GM19238 (cell line): Measurements from ENCODE around the gene EMX1.
A peak's percentile ranks its signal among the peaks of the same experiment; 100 is the strongest.

Experiments used
- DNase-seq: peaks from one replicate; pipeline ENCODE4 v3.0.0; 2011; ENCODE audit warnings: low spot score; ENCODE audit not compliant: insufficient read length

Gene EMX1

DNA sequence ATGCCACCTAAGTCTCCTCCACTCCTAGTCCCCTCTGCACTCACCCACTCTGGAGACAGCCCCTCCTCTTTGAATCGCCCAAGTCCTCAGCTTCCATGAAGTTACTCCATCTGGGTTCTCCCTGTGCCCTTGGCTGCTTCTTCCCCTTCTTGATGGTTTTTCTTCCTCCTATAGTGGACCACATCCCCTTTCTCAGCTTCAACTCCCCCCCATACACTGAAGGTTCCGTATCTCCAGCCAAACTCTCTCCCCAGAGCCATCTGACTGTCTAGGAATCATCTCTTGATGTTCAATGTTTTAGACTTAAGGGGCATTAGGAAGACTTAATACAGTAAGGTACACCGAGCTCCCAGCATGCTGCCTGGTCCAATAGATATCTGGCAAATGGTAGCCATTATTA is 39.6 kb downstream of the EMX1 start:
- DNase-seq, result no peak

DNA sequence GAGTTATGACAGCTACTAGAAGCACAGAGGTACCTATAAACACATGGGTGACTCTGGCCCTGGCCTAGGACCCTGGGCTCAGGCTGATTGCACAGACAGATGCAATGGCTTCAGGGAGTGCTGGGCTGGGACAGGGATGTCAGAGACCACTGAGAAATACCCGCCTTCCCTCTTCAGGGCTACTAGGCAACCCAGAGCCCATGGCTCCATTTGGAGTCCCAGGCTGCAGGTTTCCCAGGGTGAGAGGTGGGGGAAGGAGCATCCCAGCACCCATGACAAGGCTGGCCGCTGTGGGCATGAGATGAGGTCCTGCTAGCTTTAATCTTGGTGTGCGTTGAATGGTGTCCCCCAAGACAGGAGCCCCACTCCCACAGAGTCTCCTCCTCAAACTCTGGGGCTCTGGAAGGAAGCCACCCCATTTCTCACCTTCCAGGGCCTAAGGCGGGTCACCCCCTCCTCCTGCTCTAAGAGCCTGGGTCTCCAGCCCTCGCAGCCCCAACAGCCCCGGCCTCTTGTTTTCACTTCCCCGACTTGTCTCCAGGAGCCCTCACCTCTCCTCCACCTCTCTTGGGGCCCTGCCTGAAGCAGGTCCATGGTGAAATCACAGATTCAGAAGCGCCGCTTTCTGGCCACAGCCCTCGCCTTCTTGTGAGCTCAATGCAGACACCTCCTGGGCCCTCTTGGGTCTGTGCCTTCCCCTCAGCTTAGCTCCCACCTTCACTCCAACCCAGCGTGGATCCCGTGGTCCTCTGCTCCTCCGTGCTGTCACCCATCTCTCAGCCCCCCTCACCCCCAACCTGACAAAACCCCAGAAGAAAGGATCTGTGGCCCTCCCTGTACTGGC is 41.4 kb downstream of the EMX1 start:
- DNase-seq, result no peak

DNA sequence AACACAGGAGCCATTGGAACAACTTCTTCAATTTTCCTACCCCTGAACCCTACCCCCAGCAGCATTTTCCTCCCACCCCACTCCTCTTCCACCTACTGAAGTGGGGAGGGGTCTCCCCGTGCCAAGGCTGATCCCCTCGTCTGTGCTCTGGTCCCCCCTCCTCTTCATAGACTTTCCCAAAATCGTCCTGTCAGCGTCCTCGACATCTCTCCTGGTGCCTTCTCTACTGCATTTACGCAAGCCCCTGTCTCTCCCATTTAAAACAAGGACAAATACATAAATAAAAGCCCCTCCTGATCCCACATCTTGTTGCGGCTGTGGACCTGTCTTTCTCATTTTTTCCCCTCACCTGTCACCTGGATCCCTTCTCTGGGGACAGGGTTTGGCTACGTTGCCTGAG is 42.2 kb downstream of the EMX1 start:
- no peak for DNase-seq

DNA sequence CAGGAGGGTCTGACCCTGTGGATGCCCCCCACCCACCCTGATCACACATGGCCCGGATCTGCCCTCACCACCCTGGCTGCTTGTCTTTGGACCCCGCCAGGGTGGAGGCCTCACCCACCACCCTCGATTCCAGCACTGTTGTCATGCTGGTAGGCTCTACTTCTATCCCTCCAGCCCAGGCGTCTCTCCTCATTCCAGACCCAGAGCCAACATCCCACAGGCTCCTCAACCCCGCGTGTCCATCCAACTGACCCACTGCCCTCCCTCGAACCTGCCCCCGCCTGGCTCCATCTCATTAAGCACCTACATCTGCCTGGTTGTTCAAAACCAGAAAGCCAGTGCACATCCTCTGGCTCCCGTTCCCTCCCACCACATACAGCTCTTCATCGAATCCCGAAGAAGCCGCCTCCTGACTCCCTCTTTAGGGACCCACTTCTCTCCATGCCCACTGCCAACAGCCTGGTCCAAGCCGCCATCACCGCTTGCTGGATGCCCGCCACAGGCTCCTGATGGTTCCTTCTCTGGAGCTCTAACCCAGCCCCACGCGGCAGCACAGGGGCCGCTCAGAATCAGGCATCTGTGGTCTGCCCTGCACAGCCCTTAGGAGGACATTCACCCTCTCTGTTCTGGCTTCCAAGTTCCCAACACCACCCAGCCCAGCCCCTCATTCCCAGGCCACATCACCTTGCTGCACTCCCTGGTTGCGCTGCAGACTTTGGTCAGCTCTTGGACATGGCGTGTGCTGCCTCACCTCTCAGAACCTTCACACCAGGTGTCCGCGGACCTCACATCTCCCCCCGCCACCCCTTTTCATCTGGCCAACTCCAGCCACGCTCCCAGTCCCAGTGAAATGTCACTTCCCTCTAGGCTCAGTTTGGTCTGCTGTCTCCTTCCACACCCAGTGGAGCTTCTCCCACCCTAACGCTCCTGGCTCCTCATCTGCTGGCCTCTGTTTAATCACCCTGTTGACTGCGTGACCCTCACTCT is 43.0 kb downstream of the EMX1 start:
- no peak for DNase-seq

DNA sequence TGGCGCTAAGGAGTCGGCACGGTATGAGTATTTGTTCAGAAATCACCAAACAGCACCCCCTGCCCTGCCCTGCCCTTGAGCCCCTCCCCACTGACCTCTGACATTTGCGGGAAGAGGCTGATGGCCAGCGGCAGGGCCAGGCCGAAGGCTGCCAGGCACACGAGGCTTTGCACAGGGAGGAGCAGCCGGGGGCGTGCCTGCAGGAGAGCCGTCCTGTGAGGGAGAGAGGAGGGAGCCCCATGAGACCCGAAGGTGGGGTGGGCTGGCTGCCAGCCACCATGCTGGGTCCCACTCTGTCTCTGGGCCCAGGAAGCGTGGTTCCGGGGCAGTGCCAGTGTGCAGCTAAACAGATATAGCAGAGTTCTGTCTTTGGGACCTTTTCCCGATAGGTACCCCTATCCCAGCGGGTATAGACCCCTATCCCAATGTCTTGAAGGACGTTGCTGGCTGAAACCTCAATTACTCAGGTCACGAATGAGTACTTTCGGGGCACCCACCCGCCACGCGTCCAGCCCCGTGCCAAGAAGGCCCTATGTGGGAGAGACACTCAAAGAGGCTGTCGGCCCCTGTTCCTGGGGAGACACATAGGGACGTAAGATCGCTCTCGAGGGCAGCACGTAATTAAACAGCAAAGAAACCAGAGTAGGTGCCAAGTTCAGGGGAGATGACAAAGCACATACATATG is 43.9 kb downstream of the EMX1 start:
- DNase-seq, result no peak

DNA sequence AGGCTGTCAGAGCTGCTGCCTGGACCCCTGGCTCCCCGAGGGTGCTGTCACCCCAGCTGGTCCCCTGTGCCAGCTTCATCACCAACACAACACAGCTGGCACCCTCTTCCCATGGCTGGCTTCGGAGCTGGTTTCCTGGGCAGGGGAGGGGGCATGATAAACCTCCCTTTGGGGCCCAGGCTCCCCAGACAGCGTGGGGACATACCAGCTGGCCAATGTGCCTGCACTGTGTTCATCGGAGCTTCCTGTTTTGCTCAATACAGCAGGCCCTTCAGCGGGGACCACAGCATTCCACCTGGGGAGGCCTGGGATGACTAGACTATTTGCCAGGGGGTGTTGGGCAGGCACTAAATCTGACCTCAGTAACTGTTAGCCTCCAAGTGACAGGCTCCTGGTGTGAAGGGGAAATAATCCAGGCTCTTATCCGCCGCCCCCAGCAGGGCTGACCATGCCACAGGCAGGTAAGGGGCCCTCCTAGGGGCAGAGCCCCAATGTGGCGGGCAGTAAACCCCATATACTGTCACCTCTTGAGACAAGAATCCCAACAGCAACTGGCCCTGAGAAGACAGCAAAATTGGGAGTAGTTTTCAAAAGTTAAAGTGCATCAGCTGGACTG is 44.6 kb downstream of the EMX1 start:
- no peak for DNase-seq

DNA sequence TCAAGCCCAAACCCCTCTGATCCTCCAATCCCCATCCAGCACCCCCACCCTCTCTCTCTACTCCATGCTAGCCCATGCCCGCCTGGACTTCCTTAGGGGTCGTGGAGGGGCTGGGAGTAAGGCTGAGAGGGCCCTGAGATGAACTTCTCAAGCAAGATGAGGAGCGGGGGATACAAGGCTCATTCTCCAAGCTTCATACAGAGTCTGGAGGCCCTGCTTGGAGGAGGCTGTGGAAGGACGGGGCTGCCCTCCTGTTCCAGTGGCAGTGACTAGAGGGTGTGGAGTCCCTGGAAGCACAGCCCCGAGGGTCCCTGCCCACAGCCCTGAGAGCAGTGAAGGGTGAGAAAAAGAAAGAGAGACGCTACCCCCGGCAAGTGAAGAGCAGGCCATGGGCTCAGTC is 45.6 kb downstream of the EMX1 start:
- no peak for DNase-seq

DNA sequence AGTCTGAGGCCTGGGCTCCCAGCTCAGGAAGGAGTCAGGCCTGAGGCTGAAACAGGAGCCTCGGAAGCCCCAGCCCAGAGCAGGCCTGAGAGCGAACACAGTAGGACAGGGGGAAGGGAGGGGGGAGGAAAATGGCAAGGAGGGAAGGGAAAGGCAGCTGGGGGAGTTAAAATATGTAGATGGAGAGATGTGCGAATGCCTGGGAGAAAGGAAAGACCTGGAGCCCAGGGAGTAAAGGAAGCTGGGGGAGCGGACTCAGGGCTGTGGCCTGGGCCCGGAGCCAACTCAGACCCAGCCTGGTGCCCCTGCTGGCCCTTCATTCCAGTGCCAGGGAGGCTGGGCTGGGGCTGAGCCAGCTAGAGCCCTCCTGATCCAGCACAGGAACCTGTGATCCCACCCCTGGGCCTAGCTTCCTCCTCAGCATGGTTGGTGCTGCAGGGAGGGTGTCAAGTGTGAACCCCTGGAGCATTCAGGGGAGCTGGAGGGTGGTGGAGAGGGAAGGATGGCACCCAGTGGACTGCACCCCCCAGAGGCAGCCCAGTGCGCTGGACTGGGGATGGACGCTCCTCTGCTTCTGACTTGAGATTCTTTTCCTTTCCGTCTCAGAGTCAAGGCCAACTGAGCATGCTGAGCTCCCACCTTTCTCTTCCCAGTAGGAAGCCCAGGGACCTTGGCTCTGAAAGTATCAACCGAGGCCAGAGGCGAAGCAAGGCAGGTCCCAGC is 46.3 kb downstream of the EMX1 start:
- no peak for DNase-seq

DNA sequence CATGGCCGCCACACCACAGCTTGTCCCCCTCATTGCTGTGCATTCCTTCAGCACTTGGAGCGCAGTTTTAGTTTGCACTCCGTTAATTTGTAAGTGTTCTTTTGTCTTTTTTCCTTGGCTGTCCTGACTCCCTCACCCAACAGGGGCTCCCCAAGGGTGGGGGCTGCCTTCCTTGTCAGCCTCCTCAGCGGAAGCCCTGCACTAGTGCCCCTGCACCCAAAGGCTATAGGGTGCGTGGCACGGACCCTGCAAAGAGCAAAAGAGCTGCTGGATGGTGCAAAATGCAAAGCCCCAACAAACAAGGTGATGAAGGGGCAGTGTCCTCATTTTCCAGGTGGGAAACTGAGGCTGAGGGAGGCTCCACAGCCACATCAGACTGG is 46.8 kb downstream of the EMX1 start:
- no peak for DNase-seq

DNA sequence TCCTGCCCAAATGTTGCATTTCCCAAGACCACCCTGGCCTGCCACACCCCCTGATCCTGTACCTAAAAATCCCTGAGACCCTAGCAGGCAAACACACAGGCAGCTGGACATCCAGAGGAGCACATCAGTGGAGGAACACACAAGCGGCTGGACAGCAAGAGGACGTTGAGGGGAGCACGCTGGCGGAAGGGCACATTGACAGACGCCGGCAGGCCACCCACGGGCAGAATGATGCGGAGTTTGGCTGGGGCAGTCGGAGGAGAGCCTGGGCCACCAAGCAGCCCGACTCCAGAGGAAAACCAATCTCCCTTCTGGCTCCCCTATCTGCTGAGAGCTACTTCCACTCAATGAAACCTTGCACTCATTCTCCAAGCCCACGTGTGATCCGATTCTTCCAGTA is 47.7 kb downstream of the EMX1 start:
- no peak for DNase-seq

DNA sequence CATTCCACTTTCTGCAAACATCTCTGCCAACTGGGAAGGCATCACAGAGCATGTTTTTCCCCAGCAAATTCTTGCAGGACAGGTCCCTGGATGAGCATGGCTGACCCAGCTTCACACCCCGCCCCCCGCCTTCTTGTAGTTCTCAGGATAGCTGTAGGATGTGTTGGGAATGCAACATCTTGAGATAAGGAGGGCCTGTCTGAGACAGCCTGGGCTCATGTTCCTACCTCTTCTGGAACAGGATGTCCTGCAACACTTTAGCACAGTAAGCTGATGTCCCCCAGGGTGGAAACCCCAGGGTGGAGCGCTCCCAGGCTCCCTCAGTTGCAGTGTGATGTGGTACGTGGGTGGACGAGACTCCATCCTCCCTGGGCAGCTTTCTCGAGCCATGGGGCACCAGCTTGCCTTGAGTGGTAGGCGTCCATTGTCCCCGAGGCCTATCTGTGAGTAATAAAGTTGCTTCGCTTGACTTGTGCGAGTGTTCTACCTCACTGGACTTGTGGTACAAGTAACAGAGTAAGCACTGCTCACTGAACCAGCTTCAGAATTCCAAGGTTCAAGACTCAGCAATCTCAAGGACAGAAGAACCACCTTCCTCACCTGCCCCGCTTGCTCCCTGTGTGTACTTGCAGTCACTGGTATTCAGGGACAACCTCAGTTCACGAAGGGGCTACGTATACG is 48.6 kb downstream of the EMX1 start:
- DNase-seq, result no peak

DNA sequence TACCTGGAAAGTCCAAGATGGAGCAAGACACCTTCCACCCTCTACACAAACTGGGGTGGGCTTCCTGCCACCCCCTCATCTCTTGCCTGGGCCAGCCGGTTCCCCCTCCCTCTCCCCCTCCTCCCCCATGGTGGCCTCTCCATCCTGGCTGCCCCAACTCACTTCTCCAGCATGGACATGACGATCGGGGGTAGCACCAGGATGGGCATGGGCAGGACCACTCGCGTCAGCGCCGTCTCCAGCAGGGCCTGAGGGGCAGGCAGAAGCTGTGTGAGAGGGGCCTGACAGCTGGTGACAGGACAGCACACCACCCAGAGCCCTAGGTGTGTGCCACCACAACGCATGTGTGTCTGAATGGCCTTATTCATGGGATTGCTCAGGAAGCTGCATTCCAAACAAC is 51.0 kb downstream of the EMX1 start:
- DNase-seq, result no peak

DNA sequence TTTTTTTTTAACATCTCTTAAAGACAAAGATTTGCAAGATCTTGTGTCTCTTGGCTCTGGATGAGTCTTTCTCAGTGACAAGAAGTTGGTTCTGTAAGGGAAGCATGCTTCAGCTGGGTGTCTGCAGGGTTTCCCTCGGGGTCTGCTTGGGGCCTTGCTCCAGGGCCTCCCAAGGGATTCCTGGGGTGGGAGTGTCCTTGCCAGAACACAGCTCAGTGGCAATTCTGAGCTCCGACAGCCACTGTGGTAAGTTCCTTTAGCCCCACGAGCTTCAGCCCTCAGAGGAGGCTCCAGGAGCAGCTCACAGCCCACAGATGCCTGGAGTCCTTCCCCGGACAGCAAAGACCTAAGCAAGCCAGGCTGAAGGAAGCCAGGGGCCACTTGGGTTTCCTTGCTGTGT is 52.4 kb downstream of the EMX1 start:
- DNase-seq, result no peak

DNA sequence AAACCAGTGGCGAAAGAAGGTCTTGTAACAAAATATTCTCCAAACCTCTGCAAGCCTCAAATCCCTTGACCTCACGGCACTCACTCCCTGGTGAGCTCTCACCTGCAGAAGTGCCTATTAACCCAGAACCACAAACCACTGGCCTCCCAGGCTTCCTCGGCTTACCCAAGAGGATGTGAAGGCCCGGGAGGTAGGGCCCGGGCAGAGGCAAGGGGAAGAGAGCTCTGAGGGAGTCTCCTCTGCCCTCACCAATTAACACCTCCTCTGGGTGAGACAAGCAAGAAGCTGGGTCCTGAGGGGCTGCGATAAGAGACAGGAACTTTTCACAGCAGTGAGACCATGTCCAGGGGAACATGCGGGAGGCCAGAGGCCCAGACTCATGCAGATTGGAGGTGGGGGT is 53.7 kb downstream of the EMX1 start:
- no peak for DNase-seq

DNA sequence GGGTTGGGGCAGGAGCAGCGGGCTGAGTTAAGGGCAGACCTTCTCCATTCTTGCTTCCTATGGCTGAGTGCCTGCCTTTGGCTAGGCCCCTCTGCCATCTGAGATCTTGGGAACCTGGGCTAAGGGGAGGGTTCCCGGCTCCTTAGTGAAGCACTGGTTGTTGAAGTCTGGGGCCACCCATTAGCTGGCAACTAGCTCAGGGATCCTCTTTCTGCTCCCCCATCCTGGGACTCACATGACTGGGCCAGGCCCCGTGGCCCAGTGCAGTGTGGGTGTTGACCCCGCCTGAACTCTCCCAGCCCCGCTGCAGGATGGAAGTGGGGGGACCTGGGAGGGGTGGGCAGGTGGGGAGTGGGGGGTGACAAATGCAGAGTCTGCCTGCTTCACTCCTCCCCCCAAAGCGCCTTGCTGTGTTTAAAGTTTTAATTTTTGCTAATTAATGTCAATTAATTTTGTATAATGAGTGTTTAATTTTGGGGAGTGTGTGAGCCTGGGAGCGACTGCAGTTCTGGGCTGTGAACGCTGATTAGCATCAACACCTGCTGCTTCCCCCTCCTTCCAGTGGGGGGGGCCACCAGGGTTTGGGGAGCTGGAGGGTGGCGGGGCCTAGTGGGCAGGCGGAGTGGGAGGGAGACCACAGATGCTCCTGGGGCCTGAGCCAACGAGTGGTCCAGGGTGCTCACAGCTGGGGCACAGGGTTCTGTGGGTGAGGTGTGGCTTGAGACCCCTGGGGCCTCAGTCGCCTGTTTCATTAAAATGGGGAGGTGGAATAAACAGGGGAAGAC is 55.2 kb downstream of the EMX1 start:
- no peak for DNase-seq

DNA sequence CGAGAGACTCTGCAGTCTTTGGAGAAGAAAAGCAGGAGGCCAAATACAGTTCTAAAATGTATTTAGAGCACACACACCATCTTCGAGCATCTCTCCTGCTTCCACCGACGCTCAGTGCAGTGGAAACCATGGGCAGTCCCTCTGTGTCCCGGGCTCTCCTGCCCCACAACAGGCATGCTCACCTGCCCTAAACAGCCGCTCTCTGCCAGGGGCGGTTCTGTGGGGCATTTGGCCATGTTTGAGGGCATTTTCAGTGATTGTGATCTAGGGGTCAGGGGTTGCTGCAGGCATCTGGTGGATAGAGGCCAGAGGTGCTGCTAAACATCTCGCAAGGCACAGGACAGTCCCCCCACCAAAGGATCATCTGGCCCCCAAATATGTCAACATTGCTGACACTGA is 55.8 kb downstream of the EMX1 start:
- no peak for DNase-seq

DNA sequence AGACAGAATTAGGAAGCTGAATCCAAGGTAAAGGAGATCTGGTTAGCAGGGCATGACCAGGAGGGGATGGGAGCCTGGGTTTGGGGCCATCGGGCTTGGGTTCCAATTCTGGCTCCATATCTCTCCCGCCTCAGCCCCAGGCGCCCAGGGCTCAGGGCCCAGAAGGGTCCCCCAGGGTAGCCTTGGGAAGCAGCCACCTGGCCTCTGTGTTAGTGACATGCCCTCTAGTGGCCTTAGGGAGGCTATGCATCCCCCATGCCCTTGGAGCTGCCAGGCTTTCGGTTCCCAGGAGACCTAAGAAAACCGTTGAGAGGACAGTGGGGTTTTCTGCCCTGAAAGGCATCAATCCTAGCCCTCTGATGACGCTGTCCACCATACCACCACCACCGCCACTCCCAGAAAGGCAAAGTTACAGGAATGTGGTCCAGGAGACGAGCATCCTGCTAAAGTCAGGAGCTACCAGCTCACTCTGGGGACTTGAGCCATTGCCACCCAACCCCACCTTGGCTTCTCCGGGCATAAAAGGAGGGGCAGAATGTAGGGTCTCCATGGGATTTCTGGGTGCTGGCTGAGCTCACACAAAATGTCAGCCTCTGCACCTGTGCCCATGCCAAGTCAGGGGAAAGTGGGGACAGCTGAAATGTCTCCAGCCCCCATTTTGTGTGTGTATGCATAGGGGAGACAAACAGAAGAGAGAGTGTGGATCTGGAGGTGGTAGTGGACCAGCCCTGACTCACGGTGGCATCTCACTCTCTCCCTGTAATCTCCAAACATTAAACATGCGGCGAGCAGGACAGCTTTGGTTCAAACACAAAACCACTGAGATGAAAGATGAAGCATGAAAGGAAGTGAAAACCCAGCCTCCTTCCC is 56.5 kb downstream of the EMX1 start:
- DNase-seq, result peak; percentile 74

DNA sequence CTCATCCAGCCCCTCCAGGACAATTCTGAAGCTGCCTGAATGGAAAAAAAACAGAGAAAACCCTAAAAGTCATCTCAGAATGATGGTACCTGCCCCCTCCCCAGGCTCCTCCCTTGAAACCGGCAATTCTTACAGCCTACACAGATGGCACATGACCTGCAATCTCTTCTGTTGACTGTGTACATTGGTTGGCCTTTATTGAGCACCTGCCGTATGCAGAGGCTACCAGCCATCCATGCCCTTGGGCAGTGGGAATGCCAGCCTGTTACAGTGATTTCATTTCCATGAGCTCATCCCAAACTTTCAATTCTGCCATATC is 57.1 kb downstream of the EMX1 start:
- no peak for DNase-seq

DNA sequence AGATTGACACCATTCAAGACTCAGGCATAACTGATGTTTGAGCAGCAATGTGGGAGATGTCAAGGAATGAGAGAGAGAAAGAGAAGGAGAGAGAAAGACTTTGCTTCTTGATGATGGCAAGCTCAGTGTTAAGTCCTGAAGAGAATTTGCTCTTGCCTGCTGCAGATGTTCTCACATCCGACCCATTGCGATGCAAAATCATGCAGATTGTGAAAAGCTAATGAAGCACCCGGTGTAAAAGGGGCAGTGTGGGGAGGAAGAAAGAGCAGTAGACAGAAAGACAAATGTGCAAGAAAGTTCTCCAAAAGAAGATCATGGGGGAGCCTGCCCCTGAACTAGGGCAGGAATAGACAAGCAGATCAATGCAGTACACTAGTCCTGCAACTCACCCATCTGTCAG is 57.7 kb downstream of the EMX1 start:
- no peak for DNase-seq
